Muscle of leg (tissue), 11 donors: Measurements from ENCODE around the gene ZFAND3. TPM values are rescaled to one million over a fixed set of nuclear protein-coding genes. Genes with fewer than 3 reads are reported as not detected.

Experiments
- DNase-seq: peaks from one replicate; pipeline ENCODE4 v3.0.0; 2013
- H3K27ac ChIP-seq: one replicate; pipeline ENCODE4 v1.5.1; 2013; ENCODE audit warnings: mild to moderate bottlenecking, low read length, control low read depth
- H3K27me3 ChIP-seq: one replicate; pipeline ENCODE4 v1.6.1; 2013; ENCODE audit warnings: low read length; ENCODE audit not compliant: control insufficient read depth, insufficient read depth
- H3K36me3 ChIP-seq: one replicate; pipeline ENCODE4 v1.6.1; 2013; ENCODE audit warnings: low read length; ENCODE audit not compliant: control insufficient read depth, insufficient read depth
- H3K4me1 ChIP-seq: one replicate; pipeline ENCODE4 v1.6.1; 2013; ENCODE audit warnings: low read length; ENCODE audit not compliant: control insufficient read depth, insufficient read depth
- H3K4me3 ChIP-seq: one replicate; pipeline ENCODE4 v1.5.1; 2013; ENCODE audit warnings: low read length, control low read depth
- H3K9me3 ChIP-seq: replicated peaks from 2 replicates; pipeline ENCODE4 v1.6.1; 2013; ENCODE audit warnings: low read depth, low read length; ENCODE audit not compliant: control insufficient read depth
- WGBS: methylation state at CpG from one replicate; pipeline ENCODE4 v1.1.5; 2013; ENCODE audit warnings: missing lambda C conversion rate; ENCODE audit not compliant: insufficient coverage; 5-methylcytosine and 5-hydroxymethylcytosine counted together
- polyA plus RNA-seq, 8 donors: library from polyadenylated mRNA; unstranded; fragments of 120-200 nt; gene quantifications; one replicate each; pipeline versions ENCODE4 v1.2.1 to v1.2.3, GENCODE V29; 2013; ENCODE audit warnings: inconsistent platforms in 1 of 8, low replicate concordance in 1 of 8; ENCODE audit not compliant: insufficient read length in 8 of 8, insufficient read depth in 1 of 8
- total RNA-seq: library from RNA; stranded (reverse); fragments of 120-200 nt; gene quantifications from one replicate; pipeline ENCODE4 v1.2.4, GENCODE V29; 2013

Gene ZFAND3
- total and polyA plus RNA-seq, 9 donors, result 13.8 to 92.1 (median 83.8) TPM

GRCh38 chr6:38068854-38069590, 249.5 kb downstream of the ZFAND3 start:
- Histone ChIP-seq H3K36me3 (peaks cover 3% of the 10 kb centered on the region), H3K4me1 (no peaks in the 10 kb centered on the region), H3K27ac (no peak overlapping the region), H3K27me3 (no peaks in the 10 kb centered on the region), H3K9me3 (no peaks in the 10 kb centered on the region), H3K4me3 (no peak overlapping the region)
- WGBS, result 45% methylated on average over 3 of the region's 7 CpGs
- DNase-seq, result peak; percentile 38

DNA sequence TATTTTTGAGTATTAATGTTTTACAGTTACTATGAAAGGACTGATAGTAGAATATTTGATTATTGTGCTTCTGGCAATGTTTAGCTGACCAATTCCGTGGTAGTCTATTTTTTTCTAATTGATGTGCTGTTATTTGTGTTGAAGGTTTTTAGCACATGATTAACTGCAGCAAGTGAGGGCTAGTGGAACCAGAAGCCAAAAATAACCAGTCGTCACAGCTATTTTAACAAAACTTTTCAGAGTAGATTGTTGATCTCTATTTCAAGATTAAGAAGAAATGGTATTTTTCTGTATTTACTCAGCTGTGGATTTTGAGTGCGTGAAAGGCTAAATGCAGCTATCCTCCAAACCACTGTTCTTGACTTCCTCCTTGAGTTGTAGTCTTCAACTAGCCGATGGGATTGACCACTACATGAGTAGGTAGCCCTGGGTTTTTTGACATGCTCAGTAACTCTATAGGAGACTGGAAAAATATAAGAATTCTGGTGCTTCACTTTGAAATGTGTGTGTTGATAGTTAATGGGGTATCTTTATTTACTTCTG, 258.0 kb downstream of the ZFAND3 start:
- WGBS, result no CpG with 5 or more reads among the region's 4 CpGs
- H3K27ac ChIP-seq, result no peak overlapping the region
- H3K4me1 ChIP-seq, result no peaks in the 10 kb centered on the region
- no peaks in the 10 kb centered on the region for H3K27me3 ChIP-seq
- no peak overlapping the region for H3K4me3 ChIP-seq
- no peaks in the 10 kb centered on the region for H3K9me3 ChIP-seq
- no peak for DNase-seq
- H3K36me3 ChIP-seq, result peaks cover 2% of the 10 kb centered on the region

GRCh38 chr6:38078671-38079070, 259.1 kb downstream of the ZFAND3 start:
- H3K4me3 ChIP-seq, result no peak overlapping the region
- no peak for DNase-seq
- peaks cover 5% of the 10 kb centered on the region for H3K36me3 ChIP-seq
- no peaks in the 10 kb centered on the region for H3K27me3 ChIP-seq
- H3K9me3 ChIP-seq, result no peaks in the 10 kb centered on the region
- WGBS, result no CpG with 5 or more reads among the region's 4 CpGs
- no peak overlapping the region for H3K27ac ChIP-seq
- no peaks in the 10 kb centered on the region for H3K4me1 ChIP-seq

DNA sequence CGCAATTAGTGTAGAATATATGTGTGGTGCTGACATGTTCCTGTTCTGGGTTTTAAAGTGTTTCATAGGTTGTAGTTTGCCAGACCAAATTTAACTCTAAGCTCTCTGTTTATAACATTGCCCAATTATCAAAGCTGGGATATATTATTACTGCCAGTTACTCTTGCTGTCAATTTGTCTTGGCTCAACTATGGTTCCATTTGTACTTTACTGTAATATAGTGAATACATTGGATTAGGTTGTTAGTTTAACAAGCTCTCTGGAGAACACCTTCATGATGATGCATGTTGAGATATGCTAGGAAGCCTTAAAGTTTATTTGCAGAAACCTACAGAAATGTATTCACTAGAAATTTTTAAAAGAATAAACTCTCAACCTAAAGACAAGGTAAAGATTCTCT, 259.6 kb downstream of the ZFAND3 start:
- H3K4me3 ChIP-seq, result no peak overlapping the region
- H3K4me1 ChIP-seq, result no peaks in the 10 kb centered on the region
- no CpG with 5 or more reads among the region's 1 CpG for WGBS
- peaks cover 5% of the 10 kb centered on the region for H3K36me3 ChIP-seq
- no peaks in the 10 kb centered on the region for H3K27me3 ChIP-seq
- no peak overlapping the region for H3K27ac ChIP-seq
- DNase-seq, result no peak
- no peaks in the 10 kb centered on the region for H3K9me3 ChIP-seq

DNA sequence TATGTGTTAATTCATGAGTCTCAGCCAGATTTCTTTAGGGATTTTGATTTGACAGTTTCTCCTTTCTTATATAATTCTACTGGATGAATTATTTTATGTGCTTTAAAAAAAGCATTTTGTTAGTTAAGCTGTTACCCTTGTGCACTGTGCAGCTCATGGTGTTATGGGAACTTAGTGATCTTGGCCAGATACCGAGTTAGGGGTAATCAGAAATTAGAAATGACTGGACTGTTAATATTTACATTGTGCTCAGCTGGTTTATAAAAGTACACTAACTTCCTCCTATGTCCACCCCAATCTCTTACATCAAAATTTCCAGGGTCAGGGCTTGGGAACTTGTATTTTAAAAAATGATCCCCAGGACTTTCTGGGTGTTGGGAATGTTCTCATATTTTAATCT, 260.0 kb downstream of the ZFAND3 start:
- no peaks in the 10 kb centered on the region for H3K4me1 ChIP-seq
- no peak overlapping the region for H3K4me3 ChIP-seq
- no peaks in the 10 kb centered on the region for H3K27me3 ChIP-seq
- H3K27ac ChIP-seq, result no peak overlapping the region
- DNase-seq, result no peak
- no peaks in the 10 kb centered on the region for H3K9me3 ChIP-seq
- peaks cover 5% of the 10 kb centered on the region for H3K36me3 ChIP-seq
- WGBS, result no CpG with 5 or more reads among the region's 1 CpG

GRCh38 chr6:38080360-38080759, 260.8 kb downstream of the ZFAND3 start:
- no peak overlapping the region for H3K4me3 ChIP-seq
- peaks cover 5% of the 10 kb centered on the region for H3K36me3 ChIP-seq
- no peak for DNase-seq
- no CpG with 5 or more reads among the region's 3 CpGs for WGBS
- no peaks in the 10 kb centered on the region for H3K9me3 ChIP-seq
- no peaks in the 10 kb centered on the region for H3K4me1 ChIP-seq
- H3K27me3 ChIP-seq, result no peaks in the 10 kb centered on the region
- H3K27ac ChIP-seq, result no peak overlapping the region

DNA sequence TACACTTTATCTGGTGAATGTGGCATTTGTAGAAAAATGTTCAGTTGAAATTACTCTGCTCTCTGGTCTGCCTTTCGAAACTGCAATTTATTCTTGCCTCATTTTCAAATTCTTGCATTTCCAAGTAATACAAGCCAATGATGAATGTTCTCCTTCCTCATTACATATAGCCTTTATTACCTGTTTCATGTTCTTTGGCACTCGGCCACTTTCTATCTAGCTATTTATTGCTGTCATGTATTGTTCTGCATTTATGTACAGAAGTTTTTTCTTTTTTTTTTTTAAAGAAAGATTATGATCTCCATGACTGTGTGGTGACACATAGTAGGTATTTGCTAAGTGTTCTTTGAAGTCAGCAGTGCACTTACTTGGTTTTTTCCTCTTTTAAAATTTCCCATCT, 261.4 kb downstream of the ZFAND3 start:
- DNase-seq, result no peak
- peaks cover 5% of the 10 kb centered on the region for H3K36me3 ChIP-seq
- H3K27me3 ChIP-seq, result no peaks in the 10 kb centered on the region
- no peak overlapping the region for H3K4me3 ChIP-seq
- no peak overlapping the region for H3K27ac ChIP-seq
- no peaks in the 10 kb centered on the region for H3K4me1 ChIP-seq
- WGBS, result 100% methylated on average over 1 of the region's 2 CpGs
- no peaks in the 10 kb centered on the region for H3K9me3 ChIP-seq

- Histone ChIP-seq H3K36me3 (peaks cover 5% of the 10 kb centered on the region), H3K27me3 (no peaks in the 10 kb centered on the region), H3K27ac (no peak overlapping the region), H3K4me1 (no peaks in the 10 kb centered on the region), H3K4me3 (no peak overlapping the region), H3K9me3 (no peaks in the 10 kb centered on the region)
- no peak for DNase-seq
Measured at GRCh38 chr6:38085031-38085430, 265.5 kb downstream of the ZFAND3 start.

GRCh38 chr6:38086346-38086745, 266.8 kb downstream of the ZFAND3 start:
- Histone ChIP-seq H3K4me1 (no peaks in the 10 kb centered on the region), H3K4me3 (no peak overlapping the region), H3K27me3 (no peaks in the 10 kb centered on the region), H3K27ac (no peak overlapping the region), H3K36me3 (peaks cover 5% of the 10 kb centered on the region), H3K9me3 (no peaks in the 10 kb centered on the region)
- WGBS, result no CpG with 5 or more reads among the region's 2 CpGs
- DNase-seq, result peak; percentile 57

GRCh38 chr6:38088010-38088409, 268.5 kb downstream of the ZFAND3 start:
- WGBS, result 57% methylated on average over 1 of the region's 2 CpGs
- H3K36me3 ChIP-seq, result peaks cover 3% of the 10 kb centered on the region

More at GRCh38 chr6:38088010-38088409, 268.5 kb downstream of the ZFAND3 start:
- no peak for DNase-seq
- no peaks in the 10 kb centered on the region for H3K4me1 ChIP-seq
- no peak overlapping the region for H3K4me3 ChIP-seq
- H3K27me3 ChIP-seq, result no peaks in the 10 kb centered on the region
- no peak overlapping the region for H3K27ac ChIP-seq
- H3K9me3 ChIP-seq, result no peaks in the 10 kb centered on the region
